Endothelial cell of umbilical vein (primary cell): ENCODE measurements around the gene CPT1A. TPM values are rescaled to one million over a fixed set of nuclear protein-coding genes. Genes with fewer than 3 reads are reported as not detected.

ENCODE experiments used
- BruUV-seq: library from RNA; stranded (reverse); fragments of 400-500 nt; replicated peaks from 2 replicates; lab custom pipeline; 2021; lab: Mats Ljungman, UMichigan
- CTCF ChIA-PET: fragments of 300-600, 350-600 bp; sonication (Branson Sonifier 250); formaldehyde crosslinking; loops from one replicate; lab custom pipeline; 2021; ENCODE audit warnings: antibody characterized with exemption, inconsistent platforms; lab: Charles Lee
- POLR2A ChIA-PET: fragments of 300-600, 350-600 bp; sonication (Branson Sonifier 250); formaldehyde crosslinking; loops from one replicate; lab custom pipeline; 2021; ENCODE audit warnings: antibody characterized with exemption, inconsistent platforms; lab: Charles Lee
- DNase-seq: peaks from one replicate; pipeline ENCODE4 v3.0.0-alpha.2; 2011; ENCODE audit warnings: low read depth, low spot score
- FAIRE-seq: peaks from 2 replicates; lab custom pipeline; 2011; peaks lifted over from hg19 to GRCh38; lab: Jason Lieb, UNC
- H2AFZ ChIP-seq: 2 replicates; pipeline ENCODE4 v1.6.0; 2012; ENCODE audit warnings: low read depth, low read length, control low read depth, inconsistent platforms
- H3K27ac ChIP-seq: 2 replicates; pipeline ENCODE4 v1.5.1; 2011; ENCODE audit warnings: low read depth, mild to moderate bottlenecking, control low read depth, low read length, moderate library complexity; ENCODE audit not compliant: insufficient read depth
- H3K27me3 ChIP-seq, 2 experiments: 2 replicates each; pipeline versions ENCODE4 v1.6.0 to v1.6.1; 2011; ENCODE audit warnings: low read length in 2 of 2, mixed read lengths in 1 of 2; ENCODE audit not compliant: control insufficient read depth in 2 of 2, insufficient read depth in 2 of 2
- H3K36me3 ChIP-seq, 2 experiments: 2 replicates in 1 of 2; 3 replicates in 1 of 2; pipeline ENCODE4 v1.5.1; 2011; ENCODE audit warnings: low read length in 2 of 2, mild to moderate bottlenecking in 1 of 2, moderate library complexity in 1 of 2; ENCODE audit not compliant: control insufficient read depth in 2 of 2, insufficient read depth in 2 of 2; ENCODE audit errors: extremely low read depth in 1 of 2
- H3K4me1 ChIP-seq: 3 replicates; pipeline ENCODE4 v1.5.1; 2011; ENCODE audit warnings: mild to moderate bottlenecking, low read length; ENCODE audit not compliant: control insufficient read depth, insufficient read depth; ENCODE audit errors: extremely low read depth
- H3K4me2 ChIP-seq: 2 replicates; pipeline ENCODE4 v1.6.1; 2011; ENCODE audit warnings: low read length, control low read depth, mixed read lengths; ENCODE audit not compliant: insufficient read depth
- H3K4me3 ChIP-seq, 3 experiments: fragments of 200-600 bp in 1 of 3; sonication (generic), shearing (Covaris generic) in 1 of 3; replicated peaks in 1 of 3; 2 replicates each; pipeline ENCODE4 v1.5.1; 2011 to 2016; ENCODE audit warnings: control low read depth in 3 of 3, low read length in 3 of 3, mild to moderate bottlenecking in 2 of 3, inconsistent platforms in 1 of 3, low read depth in 1 of 3, moderate library complexity in 1 of 3; ENCODE audit not compliant: insufficient read depth in 1 of 3
- H3K79me2 ChIP-seq: 2 replicates; pipeline ENCODE4 v1.6.0; 2012; ENCODE audit warnings: low read length, inconsistent platforms; ENCODE audit not compliant: control insufficient read depth, insufficient read depth
- H3K9ac ChIP-seq: replicated peaks from 2 replicates; pipeline ENCODE3; 2011; ENCODE audit warnings: low read length, control low read depth; ENCODE audit not compliant: insufficient read depth; ENCODE audit errors: extremely low read depth
- H3K9me1 ChIP-seq: replicated peaks from 3 replicates; pipeline ENCODE4 v1.6.0; 2011; ENCODE audit warnings: mild to moderate bottlenecking, low read length; ENCODE audit not compliant: control insufficient read depth, insufficient read depth; ENCODE audit errors: extremely low read depth
- H3K9me3 ChIP-seq: replicated peaks from 2 replicates; pipeline ENCODE4 v1.5.1; 2012; ENCODE audit warnings: low read length, inconsistent platforms; ENCODE audit not compliant: control insufficient read depth, insufficient read depth
- H4K20me1 ChIP-seq: replicated peaks from 2 replicates; pipeline ENCODE3; 2011; ENCODE audit warnings: mild to moderate bottlenecking, low read length; ENCODE audit not compliant: control insufficient read depth, insufficient read depth; ENCODE audit errors: extremely low read depth
- CTCF ChIP-seq, 2 donors: IDR thresholded peaks; 1 replicate in 1 of 2; 2 replicates in 1 of 2; pipeline ENCODE4 v1.5.1; 2011; ENCODE audit warnings: low read length in 2 of 2, mild to moderate bottlenecking in 2 of 2, moderate library complexity in 2 of 2, control low read depth in 1 of 2, inconsistent platforms in 1 of 2, low read depth in 1 of 2; ENCODE audit not compliant: insufficient read depth in 1 of 2; ENCODE audit errors: extremely low read depth in 1 of 2
- EZH2 ChIP-seq: IDR thresholded peaks from 2 replicates; pipeline ENCODE4 v1.6.1; 2012; ENCODE audit warnings: borderline replicate concordance, low read depth, mild to moderate bottlenecking, moderate library complexity, low read length, inconsistent platforms; ENCODE audit not compliant: severe bottlenecking
- FOS ChIP-seq: IDR thresholded peaks from 2 replicates; pipeline ENCODE4 v1.6.1; 2011; ENCODE audit warnings: mild to moderate bottlenecking, low read length, moderate library complexity, borderline replicate concordance; ENCODE audit not compliant: insufficient read depth
- MAX ChIP-seq: IDR thresholded peaks from 2 replicates; pipeline ENCODE4 v1.6.1; 2011; ENCODE audit not compliant: insufficient read depth, insufficient read length
- POLR2AphosphoS5 ChIP-seq: IDR thresholded peaks from 2 replicates; pipeline ENCODE4 v1.6.1; 2012; ENCODE audit warnings: low read depth, mild to moderate bottlenecking, control low read depth, low read length, moderate library complexity; ENCODE audit not compliant: insufficient read depth
- dilution Hi-C: fragments of 300-500 bp; cut with MboI; formaldehyde crosslinking; loops from one replicate; pipeline ENCODE4 v1.15.0; 2019; ENCODE audit warnings: low sequenced_read_pairs; ENCODE audit not compliant: extremely low pct_ligation_motif_present
- intact Hi-C: fragments of 100-400 bp; cut with micrococcal nuclease; formaldehyde crosslinking; loops from one replicate; pipeline ENCODE4 v1.10.0; 2022
- polyA plus RNA-seq, 4 experiments: library from polyadenylated mRNA; depleted of rRNA in 3 of 4; stranded (reverse) in 3 of 4; unstranded in 1 of 4; fragments of >200 nt; gene quantifications; 2 replicates each; pipeline versions ENCODE4 v1.2.1 to v1.2.3, GENCODE V29; 2011 to 2012; ENCODE audit warnings: missing spikeins in 1 of 4
- total RNA-seq: library from RNA; stranded (reverse); gene quantifications from 2 replicates; pipeline ENCODE4 v1.2.3, GENCODE V29; 2021

Gene CPT1A
- total and polyA plus RNA-seq, 2 donors (not counting 3 experiments of a cell fraction or from before 2014, with no cell fraction given), result 26.3 to 62.1 TPM

GRCh38 chr11:68845351-68846002 lies 3.8 kb upstream of the CPT1A start:
- intact Hi-C loops, result no loop called here
- Histone ChIP-seq H2AFZ (no peak overlapping the region), H3K4me3 (no peak overlapping the region), H3K9me3 (no peaks in the 10 kb centered on the region), H3K27ac (no peak overlapping the region), H3K9me1 (no peaks in the 10 kb centered on the region), H3K4me2 (no peak overlapping the region), H4K20me1 (no peaks in the 10 kb centered on the region), H3K4me1 (peaks cover 15% of the 10 kb centered on the region), H3K36me3 (no peaks in the 10 kb centered on the region), H3K27me3 (peaks cover 2 to 13% of the 10 kb centered on the region in 2 experiments), H3K9ac (no peak overlapping the region), H3K79me2 (no peaks in the 10 kb centered on the region)
- ChIA-PET CTCF (no interaction called here), POLR2A (no interaction called here)
- BruUV-seq, result no TSS peak
- no peak for FAIRE-seq
- DNase-seq, result no peak
- dilution Hi-C loops, result no loop called here
- TF ChIP-seq POLR2AphosphoS5, result no peak
- TF ChIP-seq MAX, result no peak
- no peak for TF ChIP-seq FOS
- no peak for TF ChIP-seq EZH2

GRCh38 chr11:68844801-68845200 lies 3.1 kb upstream of the CPT1A start:
- dilution Hi-C loops (no loop called here), intact Hi-C loops (no loop called here)
- no peak overlapping the region for H3K9ac ChIP-seq
- H3K9me1 ChIP-seq, result no peaks in the 10 kb centered on the region
- H3K4me3 ChIP-seq, result no peak overlapping the region
- no peaks in the 10 kb centered on the region for H3K36me3 ChIP-seq
- no peak for DNase-seq
- H3K27ac ChIP-seq, result no peak overlapping the region
- H3K27me3 ChIP-seq, result peaks cover 2 to 13% of the 10 kb centered on the region in 2 experiments
- H3K9me3 ChIP-seq, result no peaks in the 10 kb centered on the region
- no peak overlapping the region for H3K4me2 ChIP-seq
- ChIA-PET POLR2A (no interaction called here), CTCF (interaction anchor here (0.9 to 3.2 kb wide), 3 partner anchors 25 to 212 kb away, joined by 3 to 12 read pairs (median 3); no protein-coding TSS in a partner anchor)
- TF ChIP-seq CTCF (IDR thresholded peaks at IDR 0.05; ENCODE audit: extremely low read depth in 1 of 2, insufficient read depth in 1 of 2, low read depth in 1 of 2, low read length in 2 of 2) (no peak), FOS (no peak)
- H3K4me1 ChIP-seq, result peaks cover 22% of the 10 kb centered on the region
- FAIRE-seq, result no peak
- H4K20me1 ChIP-seq, result no peaks in the 10 kb centered on the region
- BruUV-seq, result no TSS peak
- H3K79me2 ChIP-seq, result no peaks in the 10 kb centered on the region
- H2AFZ ChIP-seq, result no peak overlapping the region
